ENCODE results near the gene MOB1A. TPM values are rescaled to one million over a fixed set of nuclear protein-coding genes. Genes with fewer than 3 reads are reported as not detected.

MOB1A gene
- total RNA-seq, 1 donor from 2014 or later = 96.1 TPM

DNA sequence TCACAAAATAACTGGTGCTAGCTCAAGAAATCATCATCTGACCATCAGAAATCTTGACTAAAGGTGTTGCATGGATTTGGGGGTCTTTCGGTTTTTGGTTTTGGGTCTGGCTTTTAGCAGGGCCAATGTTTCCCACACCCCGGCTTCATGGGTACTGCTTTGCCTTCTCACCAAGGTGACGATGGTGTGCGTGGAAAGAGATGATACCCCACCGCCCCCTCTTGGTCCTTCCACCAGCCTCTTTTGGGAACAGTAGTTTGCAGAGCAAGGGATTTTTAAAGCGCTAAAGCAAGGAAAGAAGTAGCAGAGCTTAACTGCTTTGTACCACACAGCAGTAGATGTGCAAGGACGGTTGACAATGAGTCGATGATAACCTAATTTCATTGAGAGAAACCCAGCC lies 73.3 kb downstream of the MOB1A start:
- no peak for DNase-seq (ENCODE audit: extremely low spot score, unreplicated experiment)
- Mint-ChIP-seq H3K4me1 (ENCODE audit: unreplicated experiment) (no peaks in the 10 kb centered on the region), H3K9me3 (ENCODE audit: unreplicated experiment) (no peaks in the 10 kb centered on the region), H3K27ac (ENCODE audit: unreplicated experiment) (no peak overlapping the region), H3K4me3 (ENCODE audit: unreplicated experiment) (no peak overlapping the region), H3K27me3 (ENCODE audit: unreplicated experiment) (no peaks in the 10 kb centered on the region), H3K36me3 (ENCODE audit: unreplicated experiment) (peaks cover 27% of the 10 kb centered on the region)
- TF ChIP-seq, protein P1, sequence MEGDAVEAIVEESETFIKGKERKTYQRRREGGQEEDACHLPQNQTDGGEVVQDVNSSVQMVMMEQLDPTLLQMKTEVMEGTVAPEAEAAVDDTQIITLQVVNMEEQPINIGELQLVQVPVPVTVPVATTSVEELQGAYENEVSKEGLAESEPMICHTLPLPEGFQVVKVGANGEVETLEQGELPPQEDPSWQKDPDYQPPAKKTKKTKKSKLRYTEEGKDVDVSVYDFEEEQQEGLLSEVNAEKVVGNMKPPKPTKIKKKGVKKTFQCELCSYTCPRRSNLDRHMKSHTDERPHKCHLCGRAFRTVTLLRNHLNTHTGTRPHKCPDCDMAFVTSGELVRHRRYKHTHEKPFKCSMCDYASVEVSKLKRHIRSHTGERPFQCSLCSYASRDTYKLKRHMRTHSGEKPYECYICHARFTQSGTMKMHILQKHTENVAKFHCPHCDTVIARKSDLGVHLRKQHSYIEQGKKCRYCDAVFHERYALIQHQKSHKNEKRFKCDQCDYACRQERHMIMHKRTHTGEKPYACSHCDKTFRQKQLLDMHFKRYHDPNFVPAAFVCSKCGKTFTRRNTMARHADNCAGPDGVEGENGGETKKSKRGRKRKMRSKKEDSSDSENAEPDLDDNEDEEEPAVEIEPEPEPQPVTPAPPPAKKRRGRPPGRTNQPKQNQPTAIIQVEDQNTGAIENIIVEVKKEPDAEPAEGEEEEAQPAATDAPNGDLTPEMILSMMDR (IDR thresholded peaks at IDR 0.05) = no peak

DNA sequence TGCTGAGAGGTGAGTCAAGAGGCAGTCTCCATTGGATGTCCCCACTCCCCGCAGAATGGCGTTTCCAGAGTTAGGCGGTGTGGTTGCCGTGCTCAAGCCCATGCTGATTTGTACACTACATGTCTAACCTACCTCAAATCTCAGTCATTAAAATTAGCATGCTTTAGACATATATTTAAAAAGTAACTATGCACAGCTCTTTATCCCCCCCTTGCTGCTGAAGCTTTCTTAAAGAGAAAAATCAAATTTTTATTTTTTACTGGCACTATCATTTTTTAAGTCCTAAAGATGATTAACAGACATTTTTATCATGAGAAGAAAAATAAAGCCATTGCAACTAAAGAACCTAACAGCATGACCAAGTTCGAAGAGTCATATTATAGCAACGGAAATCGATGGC lies 73.8 kb downstream of the MOB1A start:
- Mint-ChIP-seq H3K27ac (ENCODE audit: unreplicated experiment) (no peak overlapping the region), H3K4me1 (ENCODE audit: unreplicated experiment) (no peaks in the 10 kb centered on the region), H3K9me3 (ENCODE audit: unreplicated experiment) (no peaks in the 10 kb centered on the region), H3K27me3 (ENCODE audit: unreplicated experiment) (no peaks in the 10 kb centered on the region), H3K4me3 (ENCODE audit: unreplicated experiment) (no peak overlapping the region), H3K36me3 (ENCODE audit: unreplicated experiment) (peaks cover 29% of the 10 kb centered on the region)
- DNase-seq (ENCODE audit: extremely low spot score, unreplicated experiment) = no peak
- TF ChIP-seq, protein P1 (IDR thresholded peaks at IDR 0.05) = peak; percentile 41

DNA sequence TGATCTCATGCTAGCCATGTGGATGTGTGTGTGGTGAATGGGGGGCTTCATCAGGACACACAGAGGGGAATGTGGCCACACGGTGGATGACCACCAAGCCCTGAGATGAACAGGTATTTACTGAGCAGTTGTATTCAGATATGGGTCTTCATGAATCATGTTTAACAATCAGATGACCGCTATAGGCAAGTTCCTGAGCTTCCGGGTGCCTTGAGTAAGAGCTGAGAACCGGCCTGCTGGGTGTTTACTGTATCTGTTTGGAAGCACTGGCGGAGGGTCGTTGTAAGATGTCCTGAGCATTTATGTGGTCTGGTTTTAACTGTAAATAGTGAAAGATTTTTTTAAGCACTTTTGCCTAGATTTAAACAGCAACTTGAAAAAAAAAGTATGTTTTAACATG lies 74.9 kb downstream of the MOB1A start:
- Mint-ChIP-seq H3K4me1 (ENCODE audit: unreplicated experiment) (no peaks in the 10 kb centered on the region), H3K27me3 (ENCODE audit: unreplicated experiment) (no peaks in the 10 kb centered on the region), H3K9me3 (ENCODE audit: unreplicated experiment) (no peaks in the 10 kb centered on the region), H3K27ac (ENCODE audit: unreplicated experiment) (no peak overlapping the region), H3K4me3 (ENCODE audit: unreplicated experiment) (no peak overlapping the region), H3K36me3 (ENCODE audit: unreplicated experiment) (peaks cover 37% of the 10 kb centered on the region)
- no peak for DNase-seq (ENCODE audit: extremely low spot score, unreplicated experiment)
- TF ChIP-seq, protein P1 (IDR thresholded peaks at IDR 0.05) = no peak

Other genes starting within 250 kb of the MOB1A start
- gene TET3, start 194.0 kb downstream of the MOB1A start, total RNA-seq = 26.5 and 27.5 TPM in 2 replicates
- 22.4 and 23.1 TPM in 2 replicates for gene BOLA3, start 31.0 kb downstream of the MOB1A start, total RNA-seq
- 223 and 242 TPM in 2 replicates for gene MTHFD2, start 19.7 kb upstream of the MOB1A start, total RNA-seq
- 1.6 and 2.3 TPM in 2 replicates for gene SLC4A5, start 164.5 kb upstream of the MOB1A start, total RNA-seq
- gene DCTN1, start 201.4 kb upstream of the MOB1A start, total RNA-seq = 182 and 186 TPM in 2 replicates
- gene C2orf81, start 242.7 kb upstream of the MOB1A start, total RNA-seq = 2.4 and 2.8 TPM in 2 replicates
- 15.8 and 16.2 TPM in 2 replicates for gene WDR54, start 242.9 kb upstream of the MOB1A start, total RNA-seq

Data from osteocyte (in vitro differentiated cells).